ENCODE results near the gene SNX32. TPM values are rescaled to one million over a fixed set of nuclear protein-coding genes. Genes with fewer than 3 reads are reported as not detected.

Gene SNX32
- total RNA-seq, 4 donors from 2014 or later, result 0.21 to 0.99 (median 0.67) TPM

- intact Hi-C loops (cut with DNase I; ENCODE audit: low total_unique reads), result no loop called here
- TF ChIP-seq POLR2A (IDR thresholded peaks at IDR 0.05) (no peak), CTCF (IDR thresholded peaks at IDR 0.05) (no peak)
- H3K4me3 ChIP-seq (ENCODE audit: low read depth, poor library complexity, severe bottlenecking), result no peak overlapping the region
- WGBS, 2 donors, result 55 to 66% methylated on average over 7 to 8 of the region's 8 CpGs
- DNase-seq (ENCODE audit: low spot score in 2 of 2), result no peak
Observed at GRCh38 chr11:65849366-65849765, 15.6 kb downstream of the SNX32 start.

GRCh38 chr11:65849771-65850216 is 16.0 kb downstream of the SNX32 start:
- no peak for DNase-seq (ENCODE audit: low spot score in 2 of 2)
- no peak for TF ChIP-seq CTCF (IDR thresholded peaks at IDR 0.05)
- no peak for TF ChIP-seq POLR2A (IDR thresholded peaks at IDR 0.05)
- no peak overlapping the region for H3K4me3 ChIP-seq (ENCODE audit: low read depth, poor library complexity, severe bottlenecking)
- WGBS, 2 donors, result 56 to 69% methylated on average over 10 to 12 of the region's 16 CpGs
- intact Hi-C loops (cut with DNase I; ENCODE audit: low total_unique reads), result no loop called here

GRCh38 chr11:65850217-65851082 is 16.7 kb downstream of the SNX32 start:
- 77 to 79% methylated on average over 15 to 18 of the region's 20 CpGs for WGBS, 2 donors
- no peak for DNase-seq (ENCODE audit: low spot score in 2 of 2)
- H3K4me3 ChIP-seq (ENCODE audit: low read depth, poor library complexity, severe bottlenecking), result no peak overlapping the region
- no peak for TF ChIP-seq CTCF (IDR thresholded peaks at IDR 0.05)
- no peak for TF ChIP-seq POLR2A (IDR thresholded peaks at IDR 0.05)
- intact Hi-C loops (cut with DNase I; ENCODE audit: low total_unique reads), result no loop called here

- WGBS, 2 donors, result 89 to 92% methylated on average over 14 of the region's 14 CpGs
- TF ChIP-seq CTCF (IDR thresholded peaks at IDR 0.05) (no peak), POLR2A (IDR thresholded peaks at IDR 0.05) (no peak)
- H3K4me3 ChIP-seq (ENCODE audit: low read depth, poor library complexity, severe bottlenecking), result no peak overlapping the region
- intact Hi-C loops (cut with DNase I; ENCODE audit: low total_unique reads), result no loop called here
- no peak for DNase-seq (ENCODE audit: low spot score in 2 of 2)
Observed at GRCh38 chr11:65851083-65851579, 17.4 kb downstream of the SNX32 start.

- H3K4me3 ChIP-seq (ENCODE audit: low read depth, poor library complexity, severe bottlenecking), result no peak overlapping the region
- TF ChIP-seq POLR2A (IDR thresholded peaks at IDR 0.05), result no peak
- no peak for TF ChIP-seq CTCF (IDR thresholded peaks at IDR 0.05)
- WGBS, 2 donors, result 54 to 73% methylated on average over 10 of the region's 10 CpGs
- intact Hi-C loops (cut with DNase I; ENCODE audit: low total_unique reads), result no loop called here
- no peak for DNase-seq (ENCODE audit: low spot score in 2 of 2)
Observed at GRCh38 chr11:65851811-65852507, 18.2 kb downstream of the SNX32 start.

Measured in lower leg skin (tissue), 4 donors.